DOHH2 (cell line): ENCODE measurements around the gene NUP50.
"Not testable (repeated sequence)": the region's sequence is repeated elsewhere in the genome, so short reads cannot be mapped to it uniquely, and the experiment has no call there.

Experiments
- H3F3A ChIP-seq: fragments of 200-600 bp; sonication (generic), shearing (Covaris generic); 2 replicates; pipeline ENCODE4 v1.6.0; 2016; ENCODE audit warnings: antibody characterized with exemption, mild to moderate bottlenecking; ENCODE audit not compliant: control insufficient read depth, insufficient read depth
- H3K27ac ChIP-seq: fragments of 200-600 bp; sonication (generic); 2 replicates; pipeline ENCODE4 v1.5.1; 2014; ENCODE audit warnings: low read depth, mild to moderate bottlenecking, low read length, moderate library complexity
- H3K27me3 ChIP-seq: fragments of 200-600 bp; sonication (generic); 2 replicates; pipeline ENCODE4 v1.6.1; 2014; ENCODE audit warnings: mild to moderate bottlenecking, low read length, mixed read lengths; ENCODE audit not compliant: control insufficient read depth
- H3K36me3 ChIP-seq: fragments of 200-600 bp; sonication (generic); 2 replicates; pipeline ENCODE4 v1.6.1; 2014; ENCODE audit warnings: mild to moderate bottlenecking, low read length, moderate library complexity, mixed read lengths; ENCODE audit not compliant: control insufficient read depth
- H3K4me1 ChIP-seq: fragments of 200-600 bp; sonication (generic); 2 replicates; pipeline ENCODE4 v1.6.1; 2014; ENCODE audit warnings: mild to moderate bottlenecking, low read length, mixed read lengths; ENCODE audit not compliant: control insufficient read depth
- H3K4me2 ChIP-seq: fragments of 200-600 bp; sonication (generic); 2 replicates; pipeline ENCODE4 v1.6.0; 2014; ENCODE audit warnings: mild to moderate bottlenecking, low read length, moderate library complexity
- H3K4me3 ChIP-seq: fragments of 200-600 bp; sonication (generic); 2 replicates; pipeline ENCODE4 v1.5.1; 2014; ENCODE audit warnings: mild to moderate bottlenecking, low read length, mixed read lengths
- H3K79me2 ChIP-seq: fragments of 200-600 bp; sonication (generic); 2 replicates; pipeline ENCODE4 v1.6.1; 2014; ENCODE audit warnings: mild to moderate bottlenecking, low read length, mixed read lengths; ENCODE audit not compliant: control insufficient read depth
- H3K9me2 ChIP-seq: fragments of 200-600 bp; sonication (generic); replicated peaks from 2 replicates; pipeline ENCODE4 v1.6.1; 2014; ENCODE audit warnings: mild to moderate bottlenecking, low read length, mixed read lengths; ENCODE audit not compliant: control insufficient read depth
- H3K9me3 ChIP-seq: fragments of 200-600 bp; sonication (generic); 2 replicates; pipeline ENCODE4 v1.6.1; 2014; ENCODE audit warnings: antibody characterized with exemption, low read length, mixed read lengths; ENCODE audit not compliant: control insufficient read depth, insufficient read depth
- H4K20me1 ChIP-seq: fragments of 200-600 bp; sonication (generic); 2 replicates; pipeline ENCODE4 v1.6.0; 2014; ENCODE audit warnings: low read depth, mild to moderate bottlenecking, antibody characterized with exemption, low read length, moderate library complexity; ENCODE audit not compliant: control insufficient read depth, insufficient read depth
- EZH2phosphoT487 ChIP-seq: fragments of 200-600 bp; sonication (generic); IDR thresholded peaks from 2 replicates; pipeline ENCODE4 v1.6.1; 2017; ENCODE audit warnings: borderline replicate concordance, mild to moderate bottlenecking, antibody characterized with exemption, low read length, moderate library complexity, mixed read lengths
- TF ChIP-seq, protein P1 (sequence below): fragments of 200-600 bp; sonication (generic); IDR thresholded peaks from one replicate; pipeline ENCODE4 v1.5.1; 2014; ENCODE audit warnings: antibody characterized with exemption, mild to moderate bottlenecking, low read depth, low read length; ENCODE audit not compliant: poor library complexity, severe bottlenecking

Gene NUP50

DNA sequence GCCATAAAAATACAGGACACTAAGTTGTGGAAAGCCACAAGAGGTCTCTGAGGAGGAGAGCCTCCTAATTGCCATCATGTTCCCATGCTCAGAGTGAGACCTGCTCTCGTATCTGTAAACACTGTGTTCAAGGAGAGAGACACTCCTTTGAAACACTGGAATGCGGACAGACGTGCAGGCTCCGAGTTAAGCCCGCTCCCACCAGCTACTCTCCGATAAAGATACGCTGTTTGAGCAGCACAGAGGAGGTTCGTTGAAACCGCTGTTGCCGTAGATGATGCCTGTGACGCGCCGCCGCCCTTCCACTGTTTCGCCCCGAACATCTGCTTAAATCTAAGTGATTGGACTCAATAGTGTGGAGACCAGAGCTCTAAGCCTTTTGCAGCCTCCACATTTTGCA, 25.1 kb downstream of the NUP50 start:
- Histone ChIP-seq H3K4me3 (no peak overlapping the region), H3K4me1 (no peaks in the 10 kb centered on the region), H3K27ac (no peak overlapping the region), H4K20me1 (no peaks in the 10 kb centered on the region), H3K36me3 (peaks cover 46% of the 10 kb centered on the region), H3F3A (peaks cover 20% of the 10 kb centered on the region), H3K27me3 (no peaks in the 10 kb centered on the region), H3K79me2 (peaks cover 11% of the 10 kb centered on the region), H3K9me3 (no peaks in the 10 kb centered on the region), H3K9me2 (no peaks in the 10 kb centered on the region), H3K4me2 (no peak overlapping the region)
- TF ChIP-seq EZH2phosphoT487, result no peak
- TF ChIP-seq, protein P1, sequence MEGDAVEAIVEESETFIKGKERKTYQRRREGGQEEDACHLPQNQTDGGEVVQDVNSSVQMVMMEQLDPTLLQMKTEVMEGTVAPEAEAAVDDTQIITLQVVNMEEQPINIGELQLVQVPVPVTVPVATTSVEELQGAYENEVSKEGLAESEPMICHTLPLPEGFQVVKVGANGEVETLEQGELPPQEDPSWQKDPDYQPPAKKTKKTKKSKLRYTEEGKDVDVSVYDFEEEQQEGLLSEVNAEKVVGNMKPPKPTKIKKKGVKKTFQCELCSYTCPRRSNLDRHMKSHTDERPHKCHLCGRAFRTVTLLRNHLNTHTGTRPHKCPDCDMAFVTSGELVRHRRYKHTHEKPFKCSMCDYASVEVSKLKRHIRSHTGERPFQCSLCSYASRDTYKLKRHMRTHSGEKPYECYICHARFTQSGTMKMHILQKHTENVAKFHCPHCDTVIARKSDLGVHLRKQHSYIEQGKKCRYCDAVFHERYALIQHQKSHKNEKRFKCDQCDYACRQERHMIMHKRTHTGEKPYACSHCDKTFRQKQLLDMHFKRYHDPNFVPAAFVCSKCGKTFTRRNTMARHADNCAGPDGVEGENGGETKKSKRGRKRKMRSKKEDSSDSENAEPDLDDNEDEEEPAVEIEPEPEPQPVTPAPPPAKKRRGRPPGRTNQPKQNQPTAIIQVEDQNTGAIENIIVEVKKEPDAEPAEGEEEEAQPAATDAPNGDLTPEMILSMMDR, result no peak

DNA sequence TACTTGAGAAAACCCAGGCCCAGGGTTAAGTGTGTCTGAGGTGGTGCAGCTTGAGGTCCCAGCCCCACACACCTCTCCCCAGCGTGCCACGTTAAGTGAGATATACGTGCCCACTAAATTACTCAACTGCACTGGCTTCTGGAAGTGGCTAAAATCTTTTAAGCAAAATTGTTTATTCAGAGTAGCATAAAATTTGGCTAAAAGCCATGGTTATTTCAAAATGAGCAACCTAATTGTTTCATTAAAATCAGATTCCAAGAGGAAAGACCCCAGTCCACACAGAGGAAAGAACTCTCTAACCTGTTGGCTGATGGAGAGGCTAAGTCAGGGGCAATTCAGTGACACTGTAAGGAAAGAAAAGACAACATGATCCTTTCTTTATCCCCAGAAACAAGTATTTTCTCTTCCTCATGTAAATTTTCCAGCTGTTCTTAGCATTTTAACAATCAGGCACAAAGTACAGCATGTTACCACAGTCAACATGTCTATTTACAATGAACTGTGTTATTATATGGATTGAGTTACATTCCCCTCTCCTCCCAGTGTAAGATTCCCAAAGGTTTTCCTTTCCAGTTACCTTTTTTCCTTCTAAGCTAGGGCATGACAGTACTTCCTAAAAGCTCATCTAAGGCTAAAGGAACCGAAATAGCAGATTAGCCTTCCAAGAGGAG, 26.6 kb downstream of the NUP50 start:
- Histone ChIP-seq H3K79me2 (peaks cover 6% of the 10 kb centered on the region), H4K20me1 (no peaks in the 10 kb centered on the region), H3K9me3 (no peaks in the 10 kb centered on the region), H3K27me3 (no peaks in the 10 kb centered on the region), H3K4me2 (no peak overlapping the region), H3K9me2 (no peaks in the 10 kb centered on the region), H3F3A (peaks cover 20% of the 10 kb centered on the region), H3K27ac (no peak overlapping the region), H3K4me1 (no peaks in the 10 kb centered on the region), H3K4me3 (no peak overlapping the region), H3K36me3 (peaks cover 32% of the 10 kb centered on the region)
- no peak for TF ChIP-seq EZH2phosphoT487
- TF ChIP-seq, protein P1, result no peak

DNA sequence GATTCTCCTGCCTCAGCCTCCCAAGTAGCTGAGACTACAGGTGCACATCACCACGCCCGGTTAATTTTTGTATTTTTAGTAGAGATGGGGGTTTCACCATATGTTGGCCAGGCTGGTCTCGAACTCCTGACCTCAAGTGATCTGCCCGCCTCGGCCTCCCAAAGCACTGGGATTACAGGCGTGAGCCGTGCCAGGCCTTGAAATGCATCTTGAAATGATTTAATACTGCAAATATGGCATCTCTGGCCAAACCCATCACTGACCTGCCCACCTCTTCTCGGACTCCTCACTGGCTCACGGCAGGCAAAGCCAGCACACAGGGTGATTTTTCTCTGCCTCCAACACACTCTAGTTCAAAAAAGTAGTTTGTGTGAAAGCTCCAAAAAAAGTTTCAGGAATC, 28.0 kb downstream of the NUP50 start:
- not testable (repeated sequence) for H3K79me2 ChIP-seq, H3K4me1 ChIP-seq, H3K9me2 ChIP-seq, H3K4me3 ChIP-seq, H3K27ac ChIP-seq, H3K9me3 ChIP-seq, H3K27me3 ChIP-seq, H4K20me1 ChIP-seq, H3K4me2 ChIP-seq
- Histone ChIP-seq H3K36me3 (peaks cover 29% of the 10 kb centered on the region), H3F3A (peaks cover 20% of the 10 kb centered on the region)

DNA sequence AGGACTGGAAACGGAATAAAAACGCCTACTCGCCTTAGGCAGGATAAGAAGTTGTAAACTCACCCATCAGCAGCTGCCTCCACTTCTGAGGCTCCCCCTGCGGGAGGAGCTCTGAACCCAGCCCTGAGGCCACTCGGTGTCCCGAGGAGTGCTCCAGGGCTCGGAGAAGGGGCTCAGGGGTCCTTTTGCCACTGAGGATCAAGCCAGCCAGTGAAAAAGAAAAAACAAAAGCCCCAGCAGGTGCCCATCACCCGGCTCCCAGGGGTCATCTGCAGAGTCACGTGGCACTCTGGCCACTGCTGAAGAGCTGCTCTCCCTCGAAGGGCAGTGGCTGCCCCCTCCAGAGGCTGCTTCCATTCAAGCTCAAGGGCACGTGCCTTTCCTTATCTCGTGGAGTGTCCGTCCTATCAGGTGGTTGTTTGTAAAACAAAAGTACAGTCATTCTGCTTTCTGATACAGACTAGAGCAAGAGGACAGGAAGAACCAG, 29.0 kb downstream of the NUP50 start:
- Histone ChIP-seq H3K4me1 (no peaks in the 10 kb centered on the region), H3K27ac (no peak overlapping the region), H3K9me2 (no peaks in the 10 kb centered on the region), H3K4me2 (no peak overlapping the region), H3K4me3 (no peak overlapping the region), H3K9me3 (no peaks in the 10 kb centered on the region), H4K20me1 (no peaks in the 10 kb centered on the region), H3K79me2 (no peaks in the 10 kb centered on the region), H3F3A (peaks cover 15% of the 10 kb centered on the region), H3K27me3 (no peaks in the 10 kb centered on the region), H3K36me3 (peaks cover 30% of the 10 kb centered on the region)
- TF ChIP-seq, protein P1, result no peak
- TF ChIP-seq EZH2phosphoT487, result no peak
